H1 (cell line): ENCODE results near the gene OTOGL. TPM values are rescaled to one million over a fixed set of nuclear protein-coding genes. Genes with fewer than 3 reads are reported as not detected.

Experiments used
- JUN ChIP-seq: IDR thresholded peaks from 2 replicates; pipeline ENCODE4 v1.6.1; 2011; ENCODE audit warnings: low read depth, mild to moderate bottlenecking, improper control_type of control experiment, low read length
- RAD21 ChIP-seq, 2 experiments: IDR thresholded peaks in 1 of 2; conservative IDR thresholded peaks in 1 of 2; 2 replicates each; pipeline ENCODE4 v1.6.1; 2011; ENCODE audit warnings: low read depth in 2 of 2, low read length in 2 of 2, improper control_type of control experiment in 1 of 2, inconsistent platforms in 1 of 2, mild to moderate bottlenecking in 1 of 2, moderate library complexity in 1 of 2
- SAP30 ChIP-seq: fragments of 300-600 bp; sonication (generic); IDR thresholded peaks from 2 replicates; pipeline ENCODE4 v1.7.1; 2012; ENCODE audit warnings: low read length, moderate library complexity, mild to moderate bottlenecking, inconsistent platforms; ENCODE audit not compliant: insufficient read depth, insufficient replicate concordance
- SUZ12 ChIP-seq: fragments of 200-600 bp; sonication (generic); IDR thresholded peaks from 2 replicates; pipeline ENCODE4 v1.6.1; 2012; ENCODE audit warnings: mild to moderate bottlenecking, inconsistent platforms, low read length, moderate library complexity, mixed read lengths
- polyA plus RNA-seq, 7 experiments: library from polyadenylated mRNA; depleted of rRNA in 3 of 7; stranded (reverse) in 5 of 7; unstranded in 2 of 7; fragments of >200 nt in 5 of 7; fragments of 200-250 nt in 2 of 7; gene quantifications; 1 replicate in 5 of 7; 2 replicates in 1 of 7; 4 replicates in 1 of 7; pipeline versions ENCODE4 v1.2.1 to v1.2.3, GENCODE V29; 2011 to 2013; ENCODE audit warnings: missing spikeins in 2 of 7, mixed read lengths in 2 of 7
- total RNA-seq: library from RNA; stranded (reverse); fragmentation: NEBNext Ultra II Directional; extraction: Animal tissue kit (Norgen Biotek cat#: 25700); gene quantifications from 2 replicates; pipeline ENCODE4 v1.2.1, GENCODE V29; 2021
- TF ChIP-seq, protein P1 (sequence below): fragments of 300-600 bp; sonication (generic); IDR thresholded peaks from 2 replicates; pipeline ENCODE4 v1.7.1; 2012; ENCODE audit warnings: low read length, moderate library complexity, mild to moderate bottlenecking, inconsistent platforms; ENCODE audit not compliant: insufficient replicate concordance

The OTOGL gene
- total and polyA plus RNA-seq, 2 of the 8 experiments (the other 6 are each of a cell fraction or from before 2014, with no cell fraction given), result 0.12 to 0.17 TPM

DNA sequence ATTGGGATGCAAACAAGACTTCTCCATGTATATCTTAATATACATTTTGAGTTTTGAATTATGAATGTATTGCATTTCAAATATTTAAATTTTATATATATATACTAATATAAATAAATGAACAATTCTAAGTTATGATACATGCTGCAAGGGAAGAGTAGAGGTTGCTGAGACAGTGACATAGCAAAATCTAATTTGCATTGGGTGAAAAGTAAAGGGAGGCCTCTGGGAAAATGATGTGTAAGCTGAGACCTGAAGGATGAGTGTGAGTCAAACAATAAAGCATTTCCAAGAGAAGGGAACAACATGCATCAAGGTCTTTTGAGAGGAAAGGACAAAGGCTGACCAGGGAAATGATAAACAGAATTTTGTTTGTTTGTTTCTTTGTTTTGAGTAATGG, 281.8 kb downstream of the OTOGL start (continued):
- TF ChIP-seq, protein P1, sequence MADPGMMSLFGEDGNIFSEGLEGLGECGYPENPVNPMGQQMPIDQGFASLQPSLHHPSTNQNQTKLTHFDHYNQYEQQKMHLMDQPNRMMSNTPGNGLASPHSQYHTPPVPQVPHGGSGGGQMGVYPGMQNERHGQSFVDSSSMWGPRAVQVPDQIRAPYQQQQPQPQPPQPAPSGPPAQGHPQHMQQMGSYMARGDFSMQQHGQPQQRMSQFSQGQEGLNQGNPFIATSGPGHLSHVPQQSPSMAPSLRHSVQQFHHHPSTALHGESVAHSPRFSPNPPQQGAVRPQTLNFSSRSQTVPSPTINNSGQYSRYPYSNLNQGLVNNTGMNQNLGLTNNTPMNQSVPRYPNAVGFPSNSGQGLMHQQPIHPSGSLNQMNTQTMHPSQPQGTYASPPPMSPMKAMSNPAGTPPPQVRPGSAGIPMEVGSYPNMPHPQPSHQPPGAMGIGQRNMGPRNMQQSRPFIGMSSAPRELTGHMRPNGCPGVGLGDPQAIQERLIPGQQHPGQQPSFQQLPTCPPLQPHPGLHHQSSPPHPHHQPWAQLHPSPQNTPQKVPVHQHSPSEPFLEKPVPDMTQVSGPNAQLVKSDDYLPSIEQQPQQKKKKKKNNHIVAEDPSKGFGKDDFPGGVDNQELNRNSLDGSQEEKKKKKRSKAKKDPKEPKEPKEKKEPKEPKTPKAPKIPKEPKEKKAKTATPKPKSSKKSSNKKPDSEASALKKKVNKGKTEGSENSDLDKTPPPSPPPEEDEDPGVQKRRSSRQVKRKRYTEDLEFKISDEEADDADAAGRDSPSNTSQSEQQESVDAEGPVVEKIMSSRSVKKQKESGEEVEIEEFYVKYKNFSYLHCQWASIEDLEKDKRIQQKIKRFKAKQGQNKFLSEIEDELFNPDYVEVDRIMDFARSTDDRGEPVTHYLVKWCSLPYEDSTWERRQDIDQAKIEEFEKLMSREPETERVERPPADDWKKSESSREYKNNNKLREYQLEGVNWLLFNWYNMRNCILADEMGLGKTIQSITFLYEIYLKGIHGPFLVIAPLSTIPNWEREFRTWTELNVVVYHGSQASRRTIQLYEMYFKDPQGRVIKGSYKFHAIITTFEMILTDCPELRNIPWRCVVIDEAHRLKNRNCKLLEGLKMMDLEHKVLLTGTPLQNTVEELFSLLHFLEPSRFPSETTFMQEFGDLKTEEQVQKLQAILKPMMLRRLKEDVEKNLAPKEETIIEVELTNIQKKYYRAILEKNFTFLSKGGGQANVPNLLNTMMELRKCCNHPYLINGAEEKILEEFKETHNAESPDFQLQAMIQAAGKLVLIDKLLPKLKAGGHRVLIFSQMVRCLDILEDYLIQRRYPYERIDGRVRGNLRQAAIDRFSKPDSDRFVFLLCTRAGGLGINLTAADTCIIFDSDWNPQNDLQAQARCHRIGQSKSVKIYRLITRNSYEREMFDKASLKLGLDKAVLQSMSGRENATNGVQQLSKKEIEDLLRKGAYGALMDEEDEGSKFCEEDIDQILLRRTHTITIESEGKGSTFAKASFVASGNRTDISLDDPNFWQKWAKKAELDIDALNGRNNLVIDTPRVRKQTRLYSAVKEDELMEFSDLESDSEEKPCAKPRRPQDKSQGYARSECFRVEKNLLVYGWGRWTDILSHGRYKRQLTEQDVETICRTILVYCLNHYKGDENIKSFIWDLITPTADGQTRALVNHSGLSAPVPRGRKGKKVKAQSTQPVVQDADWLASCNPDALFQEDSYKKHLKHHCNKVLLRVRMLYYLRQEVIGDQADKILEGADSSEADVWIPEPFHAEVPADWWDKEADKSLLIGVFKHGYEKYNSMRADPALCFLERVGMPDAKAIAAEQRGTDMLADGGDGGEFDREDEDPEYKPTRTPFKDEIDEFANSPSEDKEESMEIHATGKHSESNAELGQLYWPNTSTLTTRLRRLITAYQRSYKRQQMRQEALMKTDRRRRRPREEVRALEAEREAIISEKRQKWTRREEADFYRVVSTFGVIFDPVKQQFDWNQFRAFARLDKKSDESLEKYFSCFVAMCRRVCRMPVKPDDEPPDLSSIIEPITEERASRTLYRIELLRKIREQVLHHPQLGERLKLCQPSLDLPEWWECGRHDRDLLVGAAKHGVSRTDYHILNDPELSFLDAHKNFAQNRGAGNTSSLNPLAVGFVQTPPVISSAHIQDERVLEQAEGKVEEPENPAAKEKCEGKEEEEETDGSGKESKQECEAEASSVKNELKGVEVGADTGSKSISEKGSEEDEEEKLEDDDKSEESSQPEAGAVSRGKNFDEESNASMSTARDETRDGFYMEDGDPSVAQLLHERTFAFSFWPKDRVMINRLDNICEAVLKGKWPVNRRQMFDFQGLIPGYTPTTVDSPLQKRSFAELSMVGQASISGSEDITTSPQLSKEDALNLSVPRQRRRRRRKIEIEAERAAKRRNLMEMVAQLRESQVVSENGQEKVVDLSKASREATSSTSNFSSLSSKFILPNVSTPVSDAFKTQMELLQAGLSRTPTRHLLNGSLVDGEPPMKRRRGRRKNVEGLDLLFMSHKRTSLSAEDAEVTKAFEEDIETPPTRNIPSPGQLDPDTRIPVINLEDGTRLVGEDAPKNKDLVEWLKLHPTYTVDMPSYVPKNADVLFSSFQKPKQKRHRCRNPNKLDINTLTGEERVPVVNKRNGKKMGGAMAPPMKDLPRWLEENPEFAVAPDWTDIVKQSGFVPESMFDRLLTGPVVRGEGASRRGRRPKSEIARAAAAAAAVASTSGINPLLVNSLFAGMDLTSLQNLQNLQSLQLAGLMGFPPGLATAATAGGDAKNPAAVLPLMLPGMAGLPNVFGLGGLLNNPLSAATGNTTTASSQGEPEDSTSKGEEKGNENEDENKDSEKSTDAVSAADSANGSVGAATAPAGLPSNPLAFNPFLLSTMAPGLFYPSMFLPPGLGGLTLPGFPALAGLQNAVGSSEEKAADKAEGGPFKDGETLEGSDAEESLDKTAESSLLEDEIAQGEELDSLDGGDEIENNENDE, result no peak
- TF ChIP-seq RAD21 (IDR thresholded peaks at IDR 0.05 in 1 of 2, conservative IDR thresholded peaks at IDR 0.05 in 1 of 2; ENCODE audit: low read depth in 2 of 2, low read length in 2 of 2) (no peak), JUN (no peak), SAP30 (no peak), SUZ12 (no peak)
- TF ChIP-seq, all 59 proteins: peak for 0
